ENCODE data around the gene HOXA2.
A peak's percentile ranks its signal among the peaks of the same experiment; 100 is the strongest.

The HOXA2 gene

GRCh38 chr7:27141137-27141922 is 38.8 kb upstream of the HOXA2 start:
- DNase-seq: no peak

- DNase-seq: no peak
Observed at GRCh38 chr7:27140126-27140857, 37.8 kb upstream of the HOXA2 start.

- no peak for DNase-seq
Observed at GRCh38 chr7:27139334-27140125, 37.0 kb upstream of the HOXA2 start.

GRCh38 chr7:27138985-27139333 is 36.5 kb upstream of the HOXA2 start:
- no peak for DNase-seq

GRCh38 chr7:27138472-27138871 is 36.0 kb upstream of the HOXA2 start:
- DNase-seq: no peak

GRCh38 chr7:27137640-27138315 is 35.3 kb upstream of the HOXA2 start:
- DNase-seq: no peak

- DNase-seq: no peak
Observed at GRCh38 chr7:27134392-27134791, 31.9 kb upstream of the HOXA2 start.

- DNase-seq: no peak
Observed at GRCh38 chr7:27133409-27134231, 31.1 kb upstream of the HOXA2 start.

- DNase-seq: no peak
Observed at GRCh38 chr7:27132978-27133377, 30.5 kb upstream of the HOXA2 start.

- no peak for DNase-seq
Observed at GRCh38 chr7:27132214-27132613, 29.7 kb upstream of the HOXA2 start.

- DNase-seq: no peak
Observed at GRCh38 chr7:27131390-27131819, 28.9 kb upstream of the HOXA2 start.

GRCh38 chr7:27130540-27131389 is 28.3 kb upstream of the HOXA2 start, which contains the start of gene HOXA4:
Gene HOXA4 (minus strand): TSS chr7:27130757. CDS start chr7:27130733, 24 bp downstream.
- DNase-seq: peak; percentile 77

- DNase-seq: no peak
Observed at GRCh38 chr7:27129729-27130539, 27.5 kb upstream of the HOXA2 start.

- no peak for DNase-seq
Observed at GRCh38 chr7:27128776-27129728, 26.6 kb upstream of the HOXA2 start.

- no peak for DNase-seq
Observed at GRCh38 chr7:27128034-27128433, 25.6 kb upstream of the HOXA2 start.

- no peak for DNase-seq
Observed at GRCh38 chr7:27126596-27127327, 24.3 kb upstream of the HOXA2 start.

- no peak for DNase-seq
Observed at GRCh38 chr7:27125986-27126394, 23.5 kb upstream of the HOXA2 start.

Data from CD4-positive, alpha-beta T cell treated with Interleukin-10 for 1 hour (primary cell).